KMS-11 (cell line): ENCODE data around the gene RBMS3.
"Not testable (repeated sequence)": the region's sequence is repeated elsewhere in the genome, so short reads cannot be mapped to it uniquely, and the experiment has no call there.

Experiments
- H2AFZ ChIP-seq: fragments of 200-600 bp; sonication (generic); 2 replicates; pipeline ENCODE4 v1.6.1; 2016; ENCODE audit warnings: antibody characterized with exemption, mixed run types, low read depth
- H3K27ac ChIP-seq: fragments of 200-600 bp; sonication (generic); 2 replicates; pipeline ENCODE4 v1.6.1; 2016; ENCODE audit warnings: mild to moderate bottlenecking, mixed run types
- H3K27me3 ChIP-seq: fragments of 200-600 bp; sonication (generic); 2 replicates; pipeline ENCODE4 v1.6.1; 2017; ENCODE audit warnings: mild to moderate bottlenecking, low read depth, mixed run types, moderate library complexity; ENCODE audit not compliant: insufficient read depth
- H3K36me3 ChIP-seq: fragments of 200-600 bp; sonication (generic); 2 replicates; pipeline ENCODE4 v1.6.1; 2017; ENCODE audit warnings: mild to moderate bottlenecking, mixed run types; ENCODE audit not compliant: insufficient read depth
- H3K4me1 ChIP-seq: fragments of 200-600 bp; sonication (generic); 2 replicates; pipeline ENCODE4 v1.6.1; 2016; ENCODE audit warnings: mild to moderate bottlenecking, low read depth, mixed run types; ENCODE audit not compliant: poor library complexity, severe bottlenecking
- H3K4me2 ChIP-seq: fragments of 200-600 bp; sonication (generic); 2 replicates; pipeline ENCODE4 v1.7.0; 2016; ENCODE audit warnings: mild to moderate bottlenecking, mixed run types
- H3K4me3 ChIP-seq: fragments of 200-600 bp; sonication (generic); IDR thresholded peaks from 2 replicates; pipeline ENCODE4 v1.6.1; 2017; ENCODE audit warnings: low read depth, low read length, mixed read lengths; ENCODE audit not compliant: insufficient read depth
- H3K79me2 ChIP-seq: fragments of 200-600 bp; sonication (generic); 2 replicates; pipeline ENCODE4 v1.6.1; 2016; ENCODE audit warnings: low read depth, mixed run types; ENCODE audit not compliant: insufficient read depth
- H3K9ac ChIP-seq: fragments of 200-600 bp; sonication (generic); 2 replicates; pipeline ENCODE4 v1.6.1; 2016; ENCODE audit warnings: mild to moderate bottlenecking, mixed run types
- H4K20me1 ChIP-seq: fragments of 200-600 bp; sonication (generic); 2 replicates; pipeline ENCODE4 v1.6.1; 2016; ENCODE audit warnings: mild to moderate bottlenecking, mixed run types; ENCODE audit not compliant: insufficient read depth
- TF ChIP-seq, protein P1 (sequence below): fragments of 200-600 bp; sonication (generic); conservative IDR thresholded peaks from 2 replicates; pipeline ENCODE4 v1.6.1; 2017; ENCODE audit warnings: low read depth, mild to moderate bottlenecking, antibody characterized with exemption, low read length, moderate library complexity, mixed read lengths

RBMS3 gene

DNA sequence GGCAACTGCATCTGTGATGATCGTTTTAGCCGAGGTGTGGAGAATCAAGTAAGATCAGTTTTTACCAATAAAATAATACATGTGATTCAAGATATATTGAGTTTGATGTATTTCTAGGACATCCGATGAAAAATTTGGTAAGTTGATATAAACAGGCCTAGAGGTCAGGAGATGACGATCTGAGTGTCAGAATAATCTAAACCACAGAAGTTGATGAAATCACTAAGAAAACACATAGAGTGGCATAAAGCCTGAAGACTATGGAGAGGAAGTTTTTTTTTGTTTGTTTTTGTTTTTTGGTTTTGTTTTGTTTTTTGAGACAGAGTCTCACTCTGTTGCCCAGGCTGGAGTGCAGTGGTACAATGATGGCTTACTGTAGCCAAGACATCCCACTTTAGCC lies 235.3 kb downstream of the RBMS3 start:
- TF ChIP-seq, protein P1, sequence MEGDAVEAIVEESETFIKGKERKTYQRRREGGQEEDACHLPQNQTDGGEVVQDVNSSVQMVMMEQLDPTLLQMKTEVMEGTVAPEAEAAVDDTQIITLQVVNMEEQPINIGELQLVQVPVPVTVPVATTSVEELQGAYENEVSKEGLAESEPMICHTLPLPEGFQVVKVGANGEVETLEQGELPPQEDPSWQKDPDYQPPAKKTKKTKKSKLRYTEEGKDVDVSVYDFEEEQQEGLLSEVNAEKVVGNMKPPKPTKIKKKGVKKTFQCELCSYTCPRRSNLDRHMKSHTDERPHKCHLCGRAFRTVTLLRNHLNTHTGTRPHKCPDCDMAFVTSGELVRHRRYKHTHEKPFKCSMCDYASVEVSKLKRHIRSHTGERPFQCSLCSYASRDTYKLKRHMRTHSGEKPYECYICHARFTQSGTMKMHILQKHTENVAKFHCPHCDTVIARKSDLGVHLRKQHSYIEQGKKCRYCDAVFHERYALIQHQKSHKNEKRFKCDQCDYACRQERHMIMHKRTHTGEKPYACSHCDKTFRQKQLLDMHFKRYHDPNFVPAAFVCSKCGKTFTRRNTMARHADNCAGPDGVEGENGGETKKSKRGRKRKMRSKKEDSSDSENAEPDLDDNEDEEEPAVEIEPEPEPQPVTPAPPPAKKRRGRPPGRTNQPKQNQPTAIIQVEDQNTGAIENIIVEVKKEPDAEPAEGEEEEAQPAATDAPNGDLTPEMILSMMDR: no peak
- no peak overlapping the region for H3K9ac ChIP-seq
- no peak overlapping the region for H2AFZ ChIP-seq
- H3K36me3 ChIP-seq: no peaks in the 10 kb centered on the region
- no peak overlapping the region for H3K4me3 ChIP-seq
- H3K4me2 ChIP-seq: no peak overlapping the region
- H3K27ac ChIP-seq: no peak overlapping the region
- no peaks in the 10 kb centered on the region for H3K4me1 ChIP-seq
- no peaks in the 10 kb centered on the region for H3K79me2 ChIP-seq
- no peaks in the 10 kb centered on the region for H4K20me1 ChIP-seq
- no peaks in the 10 kb centered on the region for H3K27me3 ChIP-seq

DNA sequence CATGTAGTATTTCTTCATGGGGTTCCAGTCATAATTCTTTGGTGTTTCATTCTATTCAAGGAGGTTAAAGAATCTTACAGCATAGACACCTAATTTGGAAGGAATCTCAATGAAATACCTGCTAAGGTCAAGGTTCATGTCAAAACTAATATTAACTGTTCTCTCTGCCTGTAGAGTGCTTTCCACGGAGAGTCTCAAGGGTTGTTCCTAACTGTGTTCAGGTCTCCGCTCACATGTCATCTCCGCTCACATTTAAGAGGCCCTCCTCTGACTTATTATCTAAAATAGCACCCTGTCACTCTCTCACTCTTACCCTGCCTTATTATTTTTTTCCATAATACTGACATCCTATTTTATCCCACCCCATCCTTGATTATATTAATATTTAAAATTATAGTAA lies 239.9 kb downstream of the RBMS3 start:
- H3K27ac ChIP-seq: no peak overlapping the region
- no peaks in the 10 kb centered on the region for H3K27me3 ChIP-seq
- H3K4me2 ChIP-seq: no peak overlapping the region
- TF ChIP-seq, protein P1: no peak
- H4K20me1 ChIP-seq: no peaks in the 10 kb centered on the region
- H3K79me2 ChIP-seq: no peaks in the 10 kb centered on the region
- H2AFZ ChIP-seq: no peak overlapping the region
- no peaks in the 10 kb centered on the region for H3K4me1 ChIP-seq
- H3K36me3 ChIP-seq: no peaks in the 10 kb centered on the region
- no peak overlapping the region for H3K9ac ChIP-seq
- H3K4me3 ChIP-seq: no peak overlapping the region

DNA sequence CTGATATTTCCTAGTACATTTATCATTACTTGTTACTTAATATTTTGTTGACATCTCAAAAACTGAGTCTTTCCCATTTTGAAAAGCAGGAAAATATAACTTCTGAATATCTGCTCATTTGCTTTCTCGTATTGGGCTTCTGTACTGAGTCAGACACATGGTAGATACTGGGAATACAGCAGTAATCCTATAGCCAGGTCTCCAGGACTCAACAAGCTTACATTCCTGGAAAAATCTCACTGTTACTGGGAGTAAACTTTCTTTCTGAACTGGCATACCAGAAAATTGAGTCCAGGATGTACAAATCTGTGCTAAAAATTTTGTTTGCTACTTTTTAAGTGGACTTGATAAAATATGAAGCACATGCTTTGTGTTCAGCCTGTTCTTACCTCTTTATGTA lies 240.4 kb downstream of the RBMS3 start:
- H3K4me1 ChIP-seq: no peaks in the 10 kb centered on the region
- H4K20me1 ChIP-seq: no peaks in the 10 kb centered on the region
- H3K4me3 ChIP-seq: no peak overlapping the region
- no peaks in the 10 kb centered on the region for H3K36me3 ChIP-seq
- H3K4me2 ChIP-seq: no peak overlapping the region
- H3K79me2 ChIP-seq: no peaks in the 10 kb centered on the region
- TF ChIP-seq, protein P1: no peak
- no peak overlapping the region for H2AFZ ChIP-seq
- H3K27ac ChIP-seq: no peak overlapping the region
- H3K27me3 ChIP-seq: no peaks in the 10 kb centered on the region
- H3K9ac ChIP-seq: no peak overlapping the region

DNA sequence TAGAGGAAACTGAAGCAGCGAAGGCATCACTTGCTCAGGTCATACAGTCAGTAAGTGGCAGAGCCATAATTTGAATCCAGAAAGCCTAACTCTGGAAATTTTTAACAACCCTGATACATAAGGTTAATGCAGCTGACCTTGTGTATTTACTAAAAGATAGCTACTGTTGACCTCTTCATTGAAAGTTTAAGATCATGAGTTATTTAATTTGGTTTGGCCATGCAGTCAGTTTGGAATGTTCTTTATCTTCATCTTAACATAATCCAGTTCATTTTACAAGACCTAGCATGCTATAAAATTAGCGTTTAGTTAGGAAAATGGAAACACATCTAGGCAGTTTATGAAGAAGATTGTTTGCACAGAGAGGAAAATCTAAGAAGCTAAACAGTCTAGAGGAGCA lies 240.9 kb downstream of the RBMS3 start:
- Histone ChIP-seq H4K20me1 (no peaks in the 10 kb centered on the region), H3K4me1 (no peaks in the 10 kb centered on the region), H3K4me3 (no peak overlapping the region), H3K79me2 (no peaks in the 10 kb centered on the region), H2AFZ (no peak overlapping the region), H3K27me3 (no peaks in the 10 kb centered on the region), H3K4me2 (no peak overlapping the region), H3K36me3 (no peaks in the 10 kb centered on the region), H3K9ac (no peak overlapping the region), H3K27ac (no peak overlapping the region)
- TF ChIP-seq, protein P1: no peak

DNA sequence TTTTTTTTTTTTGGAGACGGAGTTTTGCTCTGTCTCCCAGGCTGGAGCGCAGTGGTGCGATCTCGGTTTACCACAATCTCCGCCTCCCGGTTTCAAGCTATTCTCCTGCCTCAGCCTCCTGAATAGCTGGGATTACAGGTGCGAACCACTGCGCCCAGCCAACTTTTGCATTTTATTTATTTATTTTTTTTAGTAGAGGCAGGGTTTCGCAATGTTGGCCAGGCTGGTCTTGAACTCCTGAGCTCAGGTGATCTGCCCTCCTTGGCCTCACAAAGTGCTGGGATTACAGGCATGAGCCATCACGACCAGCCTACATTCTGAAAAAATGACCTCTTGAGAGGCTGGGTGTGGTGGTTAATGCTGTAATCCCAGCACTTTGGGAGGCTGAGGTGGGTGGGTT lies 243.6 kb downstream of the RBMS3 start:
- H3K27me3 ChIP-seq, H3K27ac ChIP-seq, H3K4me3 ChIP-seq, H3K4me1 ChIP-seq, H3K79me2 ChIP-seq, H3K9ac ChIP-seq, H2AFZ ChIP-seq, H3K36me3 ChIP-seq, H4K20me1 ChIP-seq, H3K4me2 ChIP-seq: not testable (repeated sequence)
